Neuron (in vitro differentiated cells): ENCODE data around the gene PLA2G2D.

Source experiments
- H2AFZ ChIP-seq: one replicate; pipeline ENCODE4 v1.6.1; 2013; ENCODE audit warnings: low read depth, mild to moderate bottlenecking, inconsistent platforms, low read length, moderate library complexity
- H3K27me3 ChIP-seq: one replicate; pipeline ENCODE4 v1.6.1; 2013; ENCODE audit warnings: low read length; ENCODE audit not compliant: insufficient read depth
- H3K36me3 ChIP-seq: one replicate; pipeline ENCODE4 v1.6.1; 2013; ENCODE audit warnings: low read length; ENCODE audit not compliant: insufficient read depth
- H3K4me1 ChIP-seq: one replicate; pipeline ENCODE4 v1.6.1; 2013; ENCODE audit warnings: low read length; ENCODE audit not compliant: insufficient read depth
- H3K4me3 ChIP-seq: 2 replicates; pipeline ENCODE4 v1.5.1; 2013; ENCODE audit warnings: mild to moderate bottlenecking, low read length, moderate library complexity
- H3K9me3 ChIP-seq: one replicate; pipeline ENCODE4 v1.6.1; 2013; ENCODE audit warnings: low read length

The PLA2G2D gene

DNA sequence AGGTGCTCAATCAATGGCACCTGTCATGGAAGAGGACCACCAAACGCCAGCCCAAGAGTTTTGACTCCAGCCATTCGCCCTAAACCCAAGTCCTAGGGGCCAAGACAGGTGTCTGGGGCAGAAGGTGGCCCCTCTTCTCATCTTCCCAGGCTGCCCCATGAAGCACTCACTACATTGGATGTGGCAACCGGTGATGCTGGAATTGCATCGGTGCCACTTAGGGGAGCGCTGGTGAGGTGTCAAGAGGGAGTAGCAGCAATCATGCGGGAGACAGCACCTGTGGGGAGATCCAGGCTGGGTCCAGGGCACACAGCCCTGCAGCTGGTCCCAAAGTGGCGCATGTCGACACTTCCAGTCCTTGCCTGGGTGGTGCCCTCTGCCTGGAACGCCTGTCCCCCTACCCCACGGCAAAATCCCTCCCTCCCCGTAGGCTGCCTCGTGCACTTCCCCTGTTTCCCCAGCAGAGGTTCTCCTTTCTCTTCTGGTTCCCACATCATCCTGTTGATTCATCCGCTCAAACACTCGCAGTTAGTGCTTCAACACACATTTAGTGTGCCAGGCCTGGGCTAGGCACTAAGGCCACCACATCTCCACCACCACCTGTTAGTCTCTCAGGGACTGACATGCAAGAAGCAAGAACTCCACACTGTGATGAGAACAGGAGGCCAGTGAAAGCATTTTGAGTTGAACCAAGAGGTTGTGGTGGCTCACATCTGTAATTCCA, 18.5 kb downstream of the PLA2G2D start:
- Histone ChIP-seq H3K27me3 (no peaks in the 10 kb centered on the region), H3K36me3 (no peaks in the 10 kb centered on the region), H3K4me3 (no peak overlapping the region), H3K9me3 (no peaks in the 10 kb centered on the region), H2AFZ (no peak overlapping the region), H3K4me1 (no peaks in the 10 kb centered on the region)

DNA sequence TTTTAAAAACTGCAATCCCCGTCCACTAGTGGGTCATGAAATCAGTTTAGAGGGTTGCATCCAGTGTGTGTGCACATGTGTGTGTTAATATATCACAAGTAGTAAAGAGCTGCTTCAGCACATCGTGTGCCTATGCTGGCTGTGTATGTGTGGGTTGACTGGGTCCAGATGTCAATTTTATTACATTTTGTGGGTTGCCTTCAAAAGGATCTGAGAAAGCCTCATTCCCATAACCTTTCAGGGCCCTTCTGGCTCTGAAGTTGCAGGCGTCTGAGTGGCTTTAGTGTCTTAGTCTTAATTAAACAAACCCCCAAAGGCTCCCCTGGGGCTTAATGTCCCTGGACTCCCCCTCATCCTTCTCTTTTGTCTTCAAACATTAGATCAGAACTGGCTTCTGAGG, 19.8 kb downstream of the PLA2G2D start:
- no peak overlapping the region for H3K4me3 ChIP-seq
- no peaks in the 10 kb centered on the region for H3K4me1 ChIP-seq
- no peak overlapping the region for H2AFZ ChIP-seq
- no peaks in the 10 kb centered on the region for H3K27me3 ChIP-seq
- no peaks in the 10 kb centered on the region for H3K9me3 ChIP-seq
- H3K36me3 ChIP-seq, result no peaks in the 10 kb centered on the region

DNA sequence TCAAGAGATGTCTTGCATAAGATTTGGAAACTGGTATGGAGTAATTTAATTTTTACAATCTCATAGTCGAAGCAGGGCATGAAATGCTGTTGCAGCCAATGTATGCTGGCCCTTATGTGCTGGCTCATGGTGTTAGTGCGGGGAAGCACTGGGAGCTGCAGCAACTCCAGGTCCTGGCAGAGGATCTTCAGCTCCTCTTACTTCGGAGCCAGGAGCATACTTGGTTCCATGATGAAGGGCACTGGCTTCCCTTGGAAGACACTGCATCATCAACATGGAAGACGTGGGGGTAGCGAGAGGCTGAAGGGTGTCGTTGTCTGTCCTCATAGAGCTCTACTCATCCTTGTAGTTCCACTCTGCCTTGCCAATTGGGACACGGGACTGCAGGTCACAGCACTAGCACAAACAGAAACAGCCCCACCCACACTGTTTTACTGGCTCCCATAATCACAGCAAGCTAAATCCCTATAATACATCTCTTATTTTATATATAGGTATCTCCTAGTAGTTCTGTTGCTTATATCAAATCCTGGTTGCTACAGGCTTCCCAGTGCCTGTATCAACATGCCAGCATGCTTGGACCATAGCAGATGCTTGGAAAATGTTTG, 22.4 kb downstream of the PLA2G2D start:
- Histone ChIP-seq H3K9me3 (no peaks in the 10 kb centered on the region), H3K36me3 (no peaks in the 10 kb centered on the region), H2AFZ (no peak overlapping the region), H3K4me3 (no peak overlapping the region), H3K4me1 (no peaks in the 10 kb centered on the region), H3K27me3 (peaks cover 4% of the 10 kb centered on the region)

DNA sequence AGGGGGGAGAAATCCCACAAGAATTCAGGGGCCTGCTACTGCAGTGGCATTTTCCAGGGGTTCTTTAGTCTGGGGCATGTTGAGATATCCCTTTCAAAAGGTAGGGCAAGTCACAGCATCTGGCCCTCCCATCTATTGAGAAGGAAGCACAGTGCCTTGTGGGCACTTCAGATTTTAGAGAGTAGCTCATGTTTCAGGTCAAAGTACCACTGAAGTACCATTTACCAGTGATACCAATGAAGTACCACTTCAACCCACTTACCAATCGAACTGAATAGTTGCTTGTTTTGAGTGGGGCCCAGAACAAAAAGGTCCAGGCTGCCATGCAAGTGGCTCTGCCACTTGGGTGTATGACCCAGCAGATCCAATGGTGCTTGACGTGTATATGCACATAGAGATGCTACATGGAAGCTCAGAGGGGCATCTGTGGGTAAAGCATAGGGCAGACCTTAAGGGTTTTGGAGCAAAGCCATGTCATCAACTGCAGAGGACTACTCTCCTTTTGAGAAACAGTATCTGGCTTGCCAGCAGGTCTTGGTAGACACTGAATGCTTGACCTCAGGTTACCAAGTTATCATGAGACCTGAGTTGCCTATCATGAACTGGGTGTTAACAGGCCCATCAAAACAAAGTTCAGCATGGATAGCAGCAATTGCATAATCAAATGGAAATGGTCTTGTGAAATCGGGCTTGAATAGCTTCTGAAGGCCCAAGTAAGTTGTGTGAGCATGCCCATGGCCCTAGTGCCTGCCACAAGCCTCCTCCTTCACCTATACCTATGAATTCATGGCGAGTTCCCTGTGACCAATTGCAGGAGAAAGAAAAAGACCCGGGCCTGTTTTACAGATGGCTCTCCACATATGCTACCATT, 23.5 kb downstream of the PLA2G2D start:
- no peak overlapping the region for H3K4me3 ChIP-seq
- H3K9me3 ChIP-seq, result no peaks in the 10 kb centered on the region
- peaks cover 9% of the 10 kb centered on the region for H3K27me3 ChIP-seq
- H3K4me1 ChIP-seq, result no peaks in the 10 kb centered on the region
- H3K36me3 ChIP-seq, result no peaks in the 10 kb centered on the region
- H2AFZ ChIP-seq, result no peak overlapping the region

DNA sequence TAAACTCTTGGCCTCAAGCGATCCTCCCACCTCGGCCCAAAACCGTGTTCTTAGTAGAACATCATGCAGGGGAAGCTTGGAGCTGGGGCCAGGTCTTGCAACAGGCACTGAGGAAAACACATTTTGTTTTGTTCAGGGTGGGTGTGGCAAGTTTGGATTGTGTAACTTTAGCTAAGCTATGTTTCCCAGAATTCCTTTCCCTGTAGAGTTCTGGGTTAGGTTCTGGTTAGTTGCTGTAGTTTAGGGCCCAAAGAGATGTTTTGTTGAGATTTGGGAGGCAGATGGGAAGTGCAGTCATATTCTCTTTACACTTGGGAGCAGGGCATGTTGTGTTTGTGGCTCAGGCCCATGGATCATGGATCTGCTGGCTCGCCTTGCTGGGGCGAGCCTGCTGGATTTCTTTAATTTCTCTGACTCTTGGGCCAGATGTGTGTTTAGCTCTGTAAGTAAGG, 25.4 kb downstream of the PLA2G2D start:
- Histone ChIP-seq H2AFZ (no peak overlapping the region), H3K4me1 (no peaks in the 10 kb centered on the region), H3K9me3 (no peaks in the 10 kb centered on the region), H3K36me3 (no peaks in the 10 kb centered on the region), H3K4me3 (no peak overlapping the region), H3K27me3 (peaks cover 9% of the 10 kb centered on the region)

DNA sequence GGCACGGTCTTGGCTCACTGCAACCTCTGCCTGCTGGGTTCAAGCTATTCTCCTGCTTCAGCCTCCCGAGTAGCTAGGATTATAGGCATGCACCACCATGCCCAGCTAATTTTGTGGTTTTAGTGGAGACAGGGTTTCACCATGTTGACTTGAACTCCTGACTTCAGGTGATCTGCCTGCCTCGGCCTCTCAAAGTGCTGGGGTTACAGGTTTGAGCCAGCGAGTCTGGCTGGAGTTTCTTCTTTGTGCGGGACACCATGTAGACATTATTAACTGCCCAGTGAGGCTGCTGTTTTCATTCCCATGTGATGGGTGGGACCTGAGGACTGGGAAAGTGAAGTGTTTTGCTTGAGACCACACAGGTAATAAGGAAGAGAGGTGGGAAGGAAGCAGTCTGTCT, 26.0 kb downstream of the PLA2G2D start:
- peaks cover 9% of the 10 kb centered on the region for H3K27me3 ChIP-seq
- no peaks in the 10 kb centered on the region for H3K36me3 ChIP-seq
- no peaks in the 10 kb centered on the region for H3K9me3 ChIP-seq
- H3K4me3 ChIP-seq, result no peak overlapping the region
- no peak overlapping the region for H2AFZ ChIP-seq
- H3K4me1 ChIP-seq, result no peaks in the 10 kb centered on the region

DNA sequence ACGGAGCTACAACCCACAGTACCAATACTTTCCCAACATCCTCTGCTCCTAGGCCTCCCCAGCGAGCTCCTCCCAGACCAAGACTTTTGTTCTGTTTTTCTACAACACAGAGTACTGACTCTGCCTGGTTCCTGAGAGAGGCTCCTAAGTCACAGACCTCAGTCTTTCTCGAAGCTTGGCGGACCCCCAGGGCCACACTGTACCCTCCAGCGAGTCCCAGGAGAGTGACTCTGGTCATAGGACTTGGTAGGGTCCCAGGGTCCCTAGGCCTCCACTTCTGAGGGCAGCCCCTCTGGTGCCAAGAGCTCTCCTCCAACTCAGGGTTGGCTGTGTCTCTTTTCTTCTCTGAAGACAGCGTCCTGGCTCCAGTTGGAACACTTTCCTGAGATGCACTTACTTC, 28.7 kb downstream of the PLA2G2D start:
- H3K27me3 ChIP-seq, result peaks cover 9% of the 10 kb centered on the region
- no peak overlapping the region for H3K4me3 ChIP-seq
- H3K4me1 ChIP-seq, result no peaks in the 10 kb centered on the region
- no peaks in the 10 kb centered on the region for H3K36me3 ChIP-seq
- no peak overlapping the region for H2AFZ ChIP-seq
- H3K9me3 ChIP-seq, result no peaks in the 10 kb centered on the region

DNA sequence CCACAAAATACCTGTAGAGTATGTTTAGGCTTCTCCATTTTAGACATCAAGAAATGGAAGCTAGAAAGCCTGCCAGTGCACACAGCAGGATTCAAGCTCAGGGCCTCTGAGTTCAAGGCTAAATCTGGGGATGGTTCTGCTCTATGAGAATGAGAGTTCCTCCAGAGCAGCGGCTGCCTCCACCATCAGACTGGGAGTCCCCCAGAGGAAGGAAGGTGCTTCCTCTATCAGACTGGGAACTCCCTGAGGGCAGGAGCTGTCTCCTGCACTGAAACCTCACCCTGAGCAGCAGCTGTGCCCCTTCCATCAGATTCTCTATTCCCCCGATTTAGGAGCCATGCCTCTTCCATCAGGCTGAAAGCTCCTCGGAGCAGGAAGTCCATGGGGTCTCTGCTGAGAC, 29.2 kb downstream of the PLA2G2D start:
- Histone ChIP-seq H3K4me1 (no peaks in the 10 kb centered on the region), H3K4me3 (no peak overlapping the region), H3K36me3 (no peaks in the 10 kb centered on the region), H2AFZ (no peak overlapping the region), H3K27me3 (peaks cover 9% of the 10 kb centered on the region), H3K9me3 (no peaks in the 10 kb centered on the region)

DNA sequence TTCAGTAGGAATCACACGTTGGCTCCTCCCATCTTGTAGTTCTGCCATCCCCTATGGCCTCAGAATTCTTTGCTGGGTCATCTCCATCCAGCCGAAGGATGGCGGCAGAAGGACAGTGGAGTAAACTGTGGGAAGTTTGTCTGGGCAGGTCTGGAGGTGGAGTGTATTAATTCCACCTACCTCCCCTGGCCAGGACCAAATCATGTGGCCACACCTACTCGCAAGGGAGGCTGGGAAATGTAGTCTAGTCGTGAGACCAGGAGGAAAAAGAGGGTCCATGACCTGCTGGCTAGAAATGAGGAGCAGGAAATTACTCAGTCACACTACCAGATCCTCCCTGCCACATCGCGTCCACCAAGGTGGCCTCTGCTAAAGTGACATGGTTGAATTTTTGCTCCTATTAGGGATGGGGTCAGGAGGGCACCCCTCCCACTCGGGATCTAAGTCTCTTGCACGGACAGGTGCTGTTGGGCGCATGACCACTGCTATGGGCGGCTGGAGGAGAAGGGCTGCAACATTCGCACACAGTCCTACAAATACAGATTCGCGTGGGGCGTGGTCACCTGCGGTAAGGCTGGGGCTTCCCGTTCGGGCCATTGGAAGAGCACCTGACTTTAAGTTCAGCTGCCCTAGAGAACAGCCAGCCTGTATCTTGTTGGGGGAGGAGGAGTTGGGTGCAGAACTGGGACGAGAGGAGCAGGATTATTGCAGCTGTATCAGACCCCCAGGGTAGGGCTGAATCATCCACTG, 29.8 kb downstream of the PLA2G2D start:
- Histone ChIP-seq H3K4me3 (no peak overlapping the region), H3K9me3 (no peaks in the 10 kb centered on the region), H3K36me3 (no peaks in the 10 kb centered on the region), H2AFZ (no peak overlapping the region), H3K4me1 (no peaks in the 10 kb centered on the region), H3K27me3 (peaks cover 10% of the 10 kb centered on the region)

DNA sequence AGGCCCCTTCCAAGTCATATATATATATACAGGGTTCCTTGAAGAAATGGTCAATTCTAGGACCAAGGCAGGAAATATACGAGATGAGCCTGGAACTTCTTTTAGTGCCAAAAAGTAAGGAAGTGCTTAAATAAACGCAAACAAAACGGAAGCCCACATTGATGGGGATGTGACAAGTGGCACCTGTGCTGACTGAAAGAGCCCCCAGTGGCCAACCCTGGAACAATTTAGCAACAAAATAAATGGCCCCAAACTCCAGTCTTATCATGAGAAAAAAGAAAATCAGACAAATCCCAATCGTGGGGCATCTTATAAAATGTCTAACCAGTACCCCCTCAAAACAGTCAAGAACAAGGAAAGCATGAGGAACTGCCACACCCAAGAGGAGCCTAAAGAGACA, 31.7 kb downstream of the PLA2G2D start:
- H3K27me3 ChIP-seq, result peaks cover 9% of the 10 kb centered on the region
- H3K4me3 ChIP-seq, result no peak overlapping the region
- no peak overlapping the region for H2AFZ ChIP-seq
- no peaks in the 10 kb centered on the region for H3K36me3 ChIP-seq
- H3K4me1 ChIP-seq, result no peaks in the 10 kb centered on the region
- H3K9me3 ChIP-seq, result no peaks in the 10 kb centered on the region

DNA sequence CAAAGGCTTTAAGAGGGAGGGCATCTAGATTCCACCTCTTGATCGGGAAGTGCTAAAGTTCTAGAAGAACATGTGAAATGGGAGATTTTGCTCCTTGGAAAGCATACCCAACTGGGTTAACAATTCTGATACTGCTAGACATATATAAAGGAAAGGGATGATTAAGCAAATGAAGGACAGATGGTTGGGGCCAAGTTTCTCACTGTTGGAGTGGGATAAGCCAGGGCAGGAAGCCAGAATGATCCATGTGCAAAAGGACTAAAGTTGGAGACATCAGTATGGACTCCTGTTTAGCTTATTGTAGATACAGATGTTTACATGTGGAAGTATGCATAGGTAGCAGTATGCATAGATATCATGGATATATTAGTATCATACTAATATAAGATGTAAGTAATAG, 32.5 kb downstream of the PLA2G2D start:
- Histone ChIP-seq H3K27me3 (peaks cover 8% of the 10 kb centered on the region), H2AFZ (no peak overlapping the region), H3K36me3 (no peaks in the 10 kb centered on the region), H3K9me3 (no peaks in the 10 kb centered on the region), H3K4me3 (no peak overlapping the region), H3K4me1 (no peaks in the 10 kb centered on the region)

DNA sequence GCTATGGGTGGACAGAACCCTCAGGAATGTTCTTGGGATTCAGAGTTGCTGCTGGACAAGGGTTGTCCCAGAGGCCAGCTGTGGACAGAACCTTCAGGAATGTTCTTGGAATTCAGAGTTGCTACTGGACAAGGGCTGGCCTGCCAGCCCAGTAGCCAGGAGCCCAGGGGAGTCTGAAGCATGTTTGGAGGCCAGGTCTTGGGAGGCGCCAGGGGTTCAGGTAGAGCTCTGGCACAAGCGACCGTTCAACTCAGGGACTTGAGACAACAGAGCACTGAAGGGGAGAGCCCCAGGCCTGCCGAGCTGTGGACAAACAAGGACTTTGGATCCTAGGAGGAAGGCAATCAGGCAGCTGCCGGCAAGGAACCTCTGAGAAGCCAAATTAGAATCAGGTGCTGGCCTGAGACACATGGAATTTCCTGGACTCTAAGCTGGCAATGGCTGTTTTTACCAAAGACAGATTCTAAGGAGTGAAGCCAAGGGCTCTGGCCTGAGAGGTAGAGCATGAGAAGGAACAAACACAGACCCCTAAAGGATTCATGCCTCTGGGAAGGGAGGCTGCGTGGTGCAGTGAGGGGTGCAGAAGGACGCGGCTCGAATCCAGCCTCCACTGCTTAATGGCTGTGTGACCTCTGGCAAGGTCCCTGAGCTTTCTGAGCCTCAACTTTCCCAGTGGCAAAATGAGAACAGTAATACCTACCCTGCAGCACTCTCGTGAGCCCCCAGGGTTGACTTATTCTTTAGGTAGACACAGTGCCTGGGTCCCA, 36.0 kb downstream of the PLA2G2D start:
- no peak overlapping the region for H2AFZ ChIP-seq
- no peaks in the 10 kb centered on the region for H3K36me3 ChIP-seq
- no peak overlapping the region for H3K4me3 ChIP-seq
- peaks cover 9% of the 10 kb centered on the region for H3K27me3 ChIP-seq
- no peaks in the 10 kb centered on the region for H3K9me3 ChIP-seq
- no peaks in the 10 kb centered on the region for H3K4me1 ChIP-seq
